ENCODE results near the gene SGK1.

- TF ChIP-seq, protein P1, sequence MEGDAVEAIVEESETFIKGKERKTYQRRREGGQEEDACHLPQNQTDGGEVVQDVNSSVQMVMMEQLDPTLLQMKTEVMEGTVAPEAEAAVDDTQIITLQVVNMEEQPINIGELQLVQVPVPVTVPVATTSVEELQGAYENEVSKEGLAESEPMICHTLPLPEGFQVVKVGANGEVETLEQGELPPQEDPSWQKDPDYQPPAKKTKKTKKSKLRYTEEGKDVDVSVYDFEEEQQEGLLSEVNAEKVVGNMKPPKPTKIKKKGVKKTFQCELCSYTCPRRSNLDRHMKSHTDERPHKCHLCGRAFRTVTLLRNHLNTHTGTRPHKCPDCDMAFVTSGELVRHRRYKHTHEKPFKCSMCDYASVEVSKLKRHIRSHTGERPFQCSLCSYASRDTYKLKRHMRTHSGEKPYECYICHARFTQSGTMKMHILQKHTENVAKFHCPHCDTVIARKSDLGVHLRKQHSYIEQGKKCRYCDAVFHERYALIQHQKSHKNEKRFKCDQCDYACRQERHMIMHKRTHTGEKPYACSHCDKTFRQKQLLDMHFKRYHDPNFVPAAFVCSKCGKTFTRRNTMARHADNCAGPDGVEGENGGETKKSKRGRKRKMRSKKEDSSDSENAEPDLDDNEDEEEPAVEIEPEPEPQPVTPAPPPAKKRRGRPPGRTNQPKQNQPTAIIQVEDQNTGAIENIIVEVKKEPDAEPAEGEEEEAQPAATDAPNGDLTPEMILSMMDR (IDR thresholded peaks at IDR 0.05) = no peak
- no peak for TF ChIP-seq SMC3 (IDR thresholded peaks at IDR 0.05)
- TF ChIP-seq POLR2A (IDR thresholded peaks at IDR 0.05; ENCODE audit: low read length) = no peak
- TF ChIP-seq, protein P2, sequence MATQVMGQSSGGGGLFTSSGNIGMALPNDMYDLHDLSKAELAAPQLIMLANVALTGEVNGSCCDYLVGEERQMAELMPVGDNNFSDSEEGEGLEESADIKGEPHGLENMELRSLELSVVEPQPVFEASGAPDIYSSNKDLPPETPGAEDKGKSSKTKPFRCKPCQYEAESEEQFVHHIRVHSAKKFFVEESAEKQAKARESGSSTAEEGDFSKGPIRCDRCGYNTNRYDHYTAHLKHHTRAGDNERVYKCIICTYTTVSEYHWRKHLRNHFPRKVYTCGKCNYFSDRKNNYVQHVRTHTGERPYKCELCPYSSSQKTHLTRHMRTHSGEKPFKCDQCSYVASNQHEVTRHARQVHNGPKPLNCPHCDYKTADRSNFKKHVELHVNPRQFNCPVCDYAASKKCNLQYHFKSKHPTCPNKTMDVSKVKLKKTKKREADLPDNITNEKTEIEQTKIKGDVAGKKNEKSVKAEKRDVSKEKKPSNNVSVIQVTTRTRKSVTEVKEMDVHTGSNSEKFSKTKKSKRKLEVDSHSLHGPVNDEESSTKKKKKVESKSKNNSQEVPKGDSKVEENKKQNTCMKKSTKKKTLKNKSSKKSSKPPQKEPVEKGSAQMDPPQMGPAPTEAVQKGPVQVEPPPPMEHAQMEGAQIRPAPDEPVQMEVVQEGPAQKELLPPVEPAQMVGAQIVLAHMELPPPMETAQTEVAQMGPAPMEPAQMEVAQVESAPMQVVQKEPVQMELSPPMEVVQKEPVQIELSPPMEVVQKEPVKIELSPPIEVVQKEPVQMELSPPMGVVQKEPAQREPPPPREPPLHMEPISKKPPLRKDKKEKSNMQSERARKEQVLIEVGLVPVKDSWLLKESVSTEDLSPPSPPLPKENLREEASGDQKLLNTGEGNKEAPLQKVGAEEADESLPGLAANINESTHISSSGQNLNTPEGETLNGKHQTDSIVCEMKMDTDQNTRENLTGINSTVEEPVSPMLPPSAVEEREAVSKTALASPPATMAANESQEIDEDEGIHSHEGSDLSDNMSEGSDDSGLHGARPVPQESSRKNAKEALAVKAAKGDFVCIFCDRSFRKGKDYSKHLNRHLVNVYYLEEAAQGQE (IDR thresholded peaks at IDR 0.05) = no peak
- TF ChIP-seq JUNB (IDR thresholded peaks at IDR 0.05) = no peak
- TF ChIP-seq TP53 (CRISPR knock-in tag; IDR thresholded peaks at IDR 0.05) = no peak
- TF ChIP-seq BHLHE40 (IDR thresholded peaks at IDR 0.05; ENCODE audit: low read depth, low read length) = no peak
- no peak for TF ChIP-seq CHD2 (IDR thresholded peaks at IDR 0.05; ENCODE audit: low read length, partially characterized antibody)
Measured at GRCh38 chr6:134261766-134262165, 56.1 kb downstream of the SGK1 start.
